NCI-H82 (cell line): Measurements from ENCODE around the gene GULP1.

Source experiments
- DNase-seq: peaks from one replicate; lab custom pipeline; 2025; lab: John Stamatoyannopoulos, UW

The GULP1 gene

GRCh38 chr2:188322569-188323551 is 31.2 kb downstream of the GULP1 start:
- DNase-seq, result peak; percentile 35

- DNase-seq, result no peak
Measured at GRCh38 chr2:188324067-188324466, 32.4 kb downstream of the GULP1 start.

- no peak for DNase-seq
Measured at GRCh38 chr2:188326290-188326668, 34.6 kb downstream of the GULP1 start.

DNA sequence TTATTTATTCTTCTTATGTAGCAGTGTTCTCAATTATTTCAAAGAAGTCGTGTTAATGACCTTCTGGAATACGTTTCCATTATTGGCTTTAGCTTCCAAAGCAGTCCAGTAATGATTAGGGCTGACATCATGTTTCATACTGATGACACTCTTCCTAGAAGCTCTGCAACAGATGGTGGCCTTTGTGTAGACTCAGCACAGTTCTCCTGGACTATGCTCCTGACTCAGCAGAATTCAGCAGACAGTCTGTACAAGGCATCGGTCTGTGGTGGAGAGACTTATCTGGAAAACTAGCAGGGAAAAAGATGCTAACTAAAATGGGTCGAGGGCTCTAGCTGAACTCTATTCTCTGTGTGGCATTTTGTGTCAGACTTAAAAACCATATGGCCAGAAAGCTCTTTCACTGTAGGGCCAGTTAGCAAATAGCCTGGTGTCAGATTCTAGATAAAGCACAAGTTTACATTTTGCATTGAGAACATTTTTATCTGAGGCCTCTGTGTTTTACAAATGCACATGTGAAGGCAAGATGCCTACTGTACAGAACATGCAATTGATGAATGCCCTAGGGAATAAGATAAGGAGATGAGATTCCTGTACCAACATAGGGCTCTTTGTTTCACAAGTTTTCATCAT is 35.1 kb downstream of the GULP1 start:
- DNase-seq, result peak; percentile 92

DNA sequence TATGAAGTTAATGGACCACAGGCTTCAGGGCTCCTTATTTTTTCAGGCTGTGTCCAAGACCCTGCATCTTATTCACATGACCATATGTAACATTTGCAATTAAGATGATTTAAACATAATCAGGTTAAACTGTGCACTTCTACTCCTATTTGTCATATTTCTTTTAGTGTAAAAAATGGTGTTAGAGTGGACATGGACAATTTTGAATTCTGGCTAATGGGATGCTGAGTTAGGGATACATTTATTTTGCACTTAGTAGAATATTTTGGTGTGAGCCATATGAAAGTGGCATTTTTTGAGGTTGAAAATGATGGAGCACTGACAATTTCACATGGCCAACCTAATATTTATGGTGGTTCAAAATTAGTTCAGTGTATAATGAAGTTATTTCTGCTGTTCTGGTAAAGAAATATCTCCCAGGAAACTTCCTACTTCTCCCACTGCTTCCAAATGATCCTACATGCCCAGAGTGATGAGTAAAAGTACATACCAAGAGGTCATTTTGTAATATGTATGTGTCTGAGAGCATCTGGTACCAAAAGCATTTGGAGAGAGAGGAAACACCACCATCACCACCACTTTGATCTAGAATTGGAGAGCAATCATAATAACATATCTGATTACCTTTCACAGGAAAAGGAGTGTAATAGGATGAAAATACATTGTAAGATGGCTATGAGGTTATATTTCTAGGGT is 36.0 kb downstream of the GULP1 start:
- DNase-seq, result no peak

- DNase-seq, result no peak
Measured at GRCh38 chr2:188328419-188328818, 36.7 kb downstream of the GULP1 start.

- DNase-seq, result no peak
Measured at GRCh38 chr2:188330316-188331053, 38.8 kb downstream of the GULP1 start.

DNA sequence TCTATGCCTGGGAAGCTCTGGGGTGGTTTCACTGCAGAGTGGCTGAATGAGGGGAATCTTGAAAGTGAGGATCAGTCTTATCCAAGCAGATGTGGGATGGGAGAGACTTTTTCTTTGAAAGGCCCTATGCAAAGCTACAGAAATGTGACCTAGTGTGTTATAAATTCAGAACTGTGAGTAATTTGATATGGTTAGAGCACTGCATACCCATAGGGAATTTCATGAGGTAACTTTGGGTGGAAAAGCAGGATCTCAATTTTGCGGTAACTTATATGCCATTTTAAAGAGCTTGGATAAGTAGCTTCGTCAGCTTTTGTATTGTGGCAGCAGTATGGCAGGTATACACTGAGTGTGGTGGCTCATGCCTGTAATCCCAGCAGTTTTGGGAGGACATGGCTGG is 40.9 kb downstream of the GULP1 start:
- DNase-seq, result no peak

DNA sequence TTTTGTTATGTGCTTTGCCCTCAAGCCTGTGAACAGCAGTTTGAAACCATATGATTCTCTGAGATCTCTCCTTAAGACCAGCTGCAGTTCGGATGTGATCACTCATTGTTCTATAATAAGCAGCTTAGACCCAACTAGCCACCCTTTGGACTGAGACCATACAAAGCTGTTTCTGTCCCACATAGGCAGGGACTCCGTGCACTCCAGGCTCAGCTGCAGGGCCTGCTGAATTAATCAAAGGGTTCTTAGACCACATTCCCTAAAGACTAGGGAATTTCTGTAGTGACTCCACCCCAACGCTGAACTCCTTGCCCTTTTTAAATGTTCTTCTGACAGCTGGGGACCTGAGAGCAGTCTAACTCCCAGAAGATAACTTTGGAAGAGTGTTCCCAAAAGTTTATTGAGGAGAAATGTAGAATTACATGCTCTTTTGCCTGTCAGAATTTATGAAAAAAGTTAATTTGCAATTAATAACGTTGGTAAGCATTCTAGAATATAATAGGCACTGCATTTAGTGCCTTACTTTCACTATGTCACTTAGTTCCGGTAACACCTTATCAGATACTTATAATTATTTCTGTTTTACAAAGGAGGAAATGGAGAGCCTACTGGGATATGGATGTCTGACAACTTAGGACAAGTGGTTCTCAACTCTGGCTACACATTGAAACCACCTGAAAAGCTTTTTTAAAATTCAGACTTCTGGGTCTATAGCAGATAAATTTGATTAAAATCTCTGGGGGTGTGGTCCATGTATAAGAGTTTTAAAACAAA is 42.3 kb downstream of the GULP1 start:
- peak; percentile 86 for DNase-seq

DNA sequence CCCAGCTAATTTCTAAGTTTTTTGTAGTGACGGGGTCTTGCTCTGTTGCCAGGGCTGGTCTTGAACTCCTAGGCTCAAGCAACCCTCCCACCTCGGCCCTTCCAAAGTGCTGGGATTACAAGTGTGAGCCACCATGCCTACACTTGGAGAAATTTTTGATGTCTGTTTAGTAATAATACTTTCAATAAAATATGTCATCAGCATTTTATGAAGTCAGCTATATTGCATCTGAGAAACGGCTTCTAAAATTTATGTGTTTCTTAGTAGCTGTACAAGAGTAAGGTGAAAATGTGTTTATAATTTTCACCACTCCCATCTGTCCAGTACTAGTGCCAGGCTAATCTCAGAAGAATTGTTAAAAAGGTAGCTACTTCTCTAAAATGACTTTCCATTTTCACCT is 46.8 kb downstream of the GULP1 start:
- no peak for DNase-seq

GRCh38 chr2:188340257-188340656 is 48.6 kb downstream of the GULP1 start:
- no peak for DNase-seq

DNA sequence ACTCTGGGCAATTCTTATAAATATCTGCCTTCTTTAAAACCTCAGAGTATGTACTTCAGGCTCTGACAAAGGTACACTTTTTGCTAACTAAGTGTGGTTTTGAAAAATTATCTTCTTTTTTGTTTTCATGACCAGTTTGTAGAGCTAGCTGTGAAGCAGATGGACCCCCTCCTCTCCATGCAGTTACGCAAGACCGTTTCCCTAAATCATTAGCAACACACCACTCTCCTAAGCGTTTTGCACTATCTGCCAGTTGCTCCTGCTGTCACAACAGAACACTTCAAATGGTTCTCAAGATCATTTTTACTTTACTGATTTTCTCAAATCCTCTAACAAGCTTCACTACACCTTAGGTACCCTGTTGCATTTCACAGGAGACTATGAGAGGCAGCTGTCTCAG is 53.3 kb downstream of the GULP1 start:
- DNase-seq, result peak; percentile 79

- DNase-seq, result no peak
Measured at GRCh38 chr2:188345426-188345825, 53.8 kb downstream of the GULP1 start.

GRCh38 chr2:188345831-188346458 is 54.3 kb downstream of the GULP1 start:
- peak; percentile 94 for DNase-seq

GRCh38 chr2:188349019-188349418 is 57.3 kb downstream of the GULP1 start:
- DNase-seq, result no peak

DNA sequence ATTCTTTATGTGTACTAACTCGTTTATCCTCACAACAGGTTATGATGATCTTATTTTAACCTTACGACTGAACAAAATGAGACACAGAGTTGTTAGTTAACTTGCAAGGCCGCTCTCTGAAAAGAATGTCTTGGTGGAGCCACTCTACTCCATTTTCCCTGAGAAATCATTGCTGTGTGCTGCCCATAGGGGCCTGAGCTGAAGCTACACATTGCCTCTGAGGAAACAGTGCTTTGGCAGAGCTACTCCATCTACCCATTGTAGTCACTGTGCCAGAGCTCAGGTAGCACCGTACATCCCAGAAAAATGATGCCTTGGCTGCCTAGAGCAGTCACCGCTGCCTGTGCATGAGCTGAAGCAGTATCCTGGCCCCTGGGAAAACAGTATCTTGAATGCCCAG is 61.6 kb downstream of the GULP1 start:
- no peak for DNase-seq

- DNase-seq, result no peak
Measured at GRCh38 chr2:188360485-188361263, 69.0 kb downstream of the GULP1 start.

- peak; percentile 30 for DNase-seq
Measured at GRCh38 chr2:188364033-188364630, 72.5 kb downstream of the GULP1 start.

- no peak for DNase-seq
Measured at GRCh38 chr2:188365058-188365641, 73.5 kb downstream of the GULP1 start.
